ENCODE measurements around the gene C1orf116.
"Not testable (repeated sequence)": the region's sequence is repeated elsewhere in the genome, so short reads cannot be mapped to it uniquely, and the experiment has no call there.

The C1orf116 gene

GRCh38 chr1:207052911-207053769, 20.6 kb upstream of the C1orf116 start, which contains the start of gene PFKFB2:
Gene PFKFB2, plus strand, starts transcription at chr1:207053275. Its CDS starts 1,443 bp downstream, at chr1:207054718.
- peaks cover 26% of the 10 kb centered on the region for H3K4me1 Mint-ChIP-seq
- peak; percentile 96 to 98 for DNase-seq (ENCODE audit: low spot score in 2 of 2)
- H3K27ac Mint-ChIP-seq: peak within 1 kb of the TSS; percentile 92
- H3K36me3 Mint-ChIP-seq: no peaks in the 10 kb centered on the region
- peak; percentile 84 for ATAC-seq (ENCODE audit: low read depth)
- H3K4me3 Mint-ChIP-seq: peak within 1 kb of the TSS; percentile 85
- no peaks in the 10 kb centered on the region for H3K27me3 Mint-ChIP-seq
- no peaks in the 10 kb centered on the region for H3K9me3 Mint-ChIP-seq

GRCh38 chr1:207051191-207051943, 18.8 kb upstream of the C1orf116 start, which contains the start of gene YOD1:
Gene YOD1, minus strand, starts transcription at chr1:207051208. Its CDS starts 178 bp downstream, at chr1:207051030.
- Mint-ChIP-seq H3K27ac (peak within 1 kb of the TSS; percentile 95), H3K36me3 (no peaks in the 10 kb centered on the region), H3K4me1 (peaks cover 21% of the 10 kb centered on the region), H3K9me3 (no peaks in the 10 kb centered on the region), H3K27me3 (no peaks in the 10 kb centered on the region), H3K4me3 (peak within 1 kb of the TSS; percentile 97)
- no peak for ATAC-seq (ENCODE audit: low read depth)
- no peak for DNase-seq (ENCODE audit: low spot score in 2 of 2)

- peaks cover 3% of the 10 kb centered on the region for H3K36me3 Mint-ChIP-seq
- H3K4me3 Mint-ChIP-seq: peak overlapping the region; percentile 97
- H3K4me1 Mint-ChIP-seq: peaks cover 23% of the 10 kb centered on the region
- DNase-seq (ENCODE audit: low spot score in 2 of 2) (peak; percentile 81 to 91), ATAC-seq (ENCODE audit: low read depth) (peak; percentile 40)
- no peaks in the 10 kb centered on the region for H3K9me3 Mint-ChIP-seq
- no peaks in the 10 kb centered on the region for H3K27me3 Mint-ChIP-seq
- H3K27ac Mint-ChIP-seq: peak overlapping the region; percentile 95
Observed at GRCh38 chr1:207050480-207051190, 18.1 kb upstream of the C1orf116 start.

- H3K36me3 Mint-ChIP-seq: peaks cover 3% of the 10 kb centered on the region
- no peak for DNase-seq (ENCODE audit: low spot score in 2 of 2)
- peaks cover 21% of the 10 kb centered on the region for H3K4me1 Mint-ChIP-seq
- no peaks in the 10 kb centered on the region for H3K9me3 Mint-ChIP-seq
- peak overlapping the region; percentile 97 for H3K4me3 Mint-ChIP-seq
- ATAC-seq (ENCODE audit: low read depth): peak; percentile 16
- H3K27me3 Mint-ChIP-seq: no peaks in the 10 kb centered on the region
- peak overlapping the region; percentile 95 for H3K27ac Mint-ChIP-seq
Observed at GRCh38 chr1:207049974-207050391, 17.4 kb upstream of the C1orf116 start.

- DNase-seq (ENCODE audit: low spot score in 2 of 2) (no peak), ATAC-seq (ENCODE audit: low read depth) (no peak)
- Mint-ChIP-seq H3K4me3 (no peak overlapping the region), H3K27ac (no peak overlapping the region), H3K4me1 (peaks cover 16% of the 10 kb centered on the region), H3K27me3 (no peaks in the 10 kb centered on the region), H3K9me3 (no peaks in the 10 kb centered on the region), H3K36me3 (peaks cover 4% of the 10 kb centered on the region)
Observed at GRCh38 chr1:207049514-207049913, 17.0 kb upstream of the C1orf116 start.

GRCh38 chr1:207049054-207049453, 16.5 kb upstream of the C1orf116 start:
- no peak for DNase-seq (ENCODE audit: low spot score in 2 of 2)
- Mint-ChIP-seq H3K36me3 (peaks cover 4% of the 10 kb centered on the region), H3K4me3 (no peak overlapping the region), H3K4me1 (peaks cover 12% of the 10 kb centered on the region), H3K27ac (no peak overlapping the region), H3K27me3 (no peaks in the 10 kb centered on the region), H3K9me3 (no peaks in the 10 kb centered on the region)
- no peak for ATAC-seq (ENCODE audit: low read depth)

GRCh38 chr1:207048041-207048440, 15.5 kb upstream of the C1orf116 start:
- H3K4me1 Mint-ChIP-seq: peaks cover 11% of the 10 kb centered on the region
- no peaks in the 10 kb centered on the region for H3K27me3 Mint-ChIP-seq
- H3K36me3 Mint-ChIP-seq: peaks cover 4% of the 10 kb centered on the region

GRCh38 chr1:207047505-207047904, 14.9 kb upstream of the C1orf116 start:
- Mint-ChIP-seq H3K9me3 (no peaks in the 10 kb centered on the region), H3K36me3 (peaks cover 4% of the 10 kb centered on the region), H3K4me1 (peaks cover 11% of the 10 kb centered on the region), H3K27me3 (no peaks in the 10 kb centered on the region), H3K4me3 (no peak overlapping the region), H3K27ac (no peak overlapping the region)
- no peak for DNase-seq (ENCODE audit: low spot score in 2 of 2)
- no peak for ATAC-seq (ENCODE audit: low read depth)

More at GRCh38 chr1:207048041-207048440, 15.5 kb upstream of the C1orf116 start:
- no peak for DNase-seq (ENCODE audit: low spot score in 2 of 2)
- no peak overlapping the region for H3K27ac Mint-ChIP-seq
- H3K4me3 Mint-ChIP-seq: no peak overlapping the region
- no peak for ATAC-seq (ENCODE audit: low read depth)
- H3K9me3 Mint-ChIP-seq: no peaks in the 10 kb centered on the region

- no peak overlapping the region for H3K27ac Mint-ChIP-seq
- no peak for DNase-seq (ENCODE audit: low spot score in 2 of 2)
- H3K4me3 Mint-ChIP-seq: no peak overlapping the region
Observed at GRCh38 chr1:207045453-207045852, 12.9 kb upstream of the C1orf116 start.

GRCh38 chr1:207041397-207041796, 8.8 kb upstream of the C1orf116 start:
- H3K27ac Mint-ChIP-seq; H3K36me3 Mint-ChIP-seq; H3K9me3 Mint-ChIP-seq; H3K4me1 Mint-ChIP-seq; ATAC-seq (ENCODE audit: low read depth); DNase-seq (ENCODE audit: low spot score in 2 of 2); H3K4me3 Mint-ChIP-seq; H3K27me3 Mint-ChIP-seq: not testable (repeated sequence)

More at GRCh38 chr1:207045453-207045852, 12.9 kb upstream of the C1orf116 start:
- no peak for ATAC-seq (ENCODE audit: low read depth)
- no peaks in the 10 kb centered on the region for H3K27me3 Mint-ChIP-seq
- peaks cover 6% of the 10 kb centered on the region for H3K36me3 Mint-ChIP-seq
- H3K9me3 Mint-ChIP-seq: no peaks in the 10 kb centered on the region
- peaks cover 2% of the 10 kb centered on the region for H3K4me1 Mint-ChIP-seq

- Mint-ChIP-seq H3K9me3 (no peaks in the 10 kb centered on the region), H3K27ac (no peak overlapping the region), H3K27me3 (peaks cover 4% of the 10 kb centered on the region), H3K4me3 (no peak overlapping the region), H3K36me3 (peaks cover 3% of the 10 kb centered on the region), H3K4me1 (no peaks in the 10 kb centered on the region)
- DNase-seq (ENCODE audit: low spot score in 2 of 2) (no peak), ATAC-seq (ENCODE audit: low read depth) (no peak)
Observed at GRCh38 chr1:207040181-207040533, 7.6 kb upstream of the C1orf116 start.

- no peak for ATAC-seq (ENCODE audit: low read depth)
- no peak for DNase-seq (ENCODE audit: low spot score in 2 of 2)
- no peak overlapping the region for H3K4me3 Mint-ChIP-seq
- no peak overlapping the region for H3K27ac Mint-ChIP-seq
- peaks cover 1% of the 10 kb centered on the region for H3K36me3 Mint-ChIP-seq
- no peaks in the 10 kb centered on the region for H3K9me3 Mint-ChIP-seq
- H3K4me1 Mint-ChIP-seq: no peaks in the 10 kb centered on the region
- peaks cover 6% of the 10 kb centered on the region for H3K27me3 Mint-ChIP-seq
Observed at GRCh38 chr1:207039380-207040180, 7.0 kb upstream of the C1orf116 start.

GRCh38 chr1:207036865-207037264, 4.3 kb upstream of the C1orf116 start:
- H3K4me3 Mint-ChIP-seq: no peak overlapping the region
- ATAC-seq (ENCODE audit: low read depth) (no peak), DNase-seq (ENCODE audit: low spot score in 2 of 2) (no peak)
- no peak overlapping the region for H3K27ac Mint-ChIP-seq
- H3K27me3 Mint-ChIP-seq: peaks cover 13% of the 10 kb centered on the region
- no peaks in the 10 kb centered on the region for H3K4me1 Mint-ChIP-seq
- H3K36me3 Mint-ChIP-seq: no peaks in the 10 kb centered on the region
- H3K9me3 Mint-ChIP-seq: no peaks in the 10 kb centered on the region

Measured in memory B cell (primary cell).